ENCODE data around the gene NUP205. TPM values are rescaled to one million over a fixed set of nuclear protein-coding genes. Genes with fewer than 3 reads are reported as not detected.

NUP205 gene
- total RNA-seq, 1 experiment from 2014 or later = 91.0 TPM

DNA sequence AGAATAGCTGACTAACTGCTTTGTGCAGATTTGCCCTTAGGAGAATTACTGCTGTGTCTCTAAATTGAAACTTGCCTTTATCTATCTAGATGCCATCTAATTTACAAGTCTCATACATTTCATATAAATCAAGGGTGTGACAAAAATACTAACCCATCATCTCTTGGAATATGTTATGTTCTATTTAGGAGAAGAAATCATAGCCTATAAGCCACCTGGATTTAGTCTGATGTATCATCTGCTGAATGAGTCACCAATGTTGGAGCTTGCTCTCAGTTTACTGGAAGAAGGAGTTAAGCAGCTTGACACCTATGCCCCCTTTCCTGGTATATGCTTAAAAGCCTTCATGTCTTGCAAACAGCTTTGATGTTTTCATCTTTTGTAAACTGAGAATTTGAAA is 43.5 kb downstream of the NUP205 start:
- H3K36me3 ChIP-seq (ENCODE audit: control insufficient read depth in 1 of 2, insufficient read depth in 2 of 2, low read length in 2 of 2) = peaks cover 28 to 42% of the 10 kb centered on the region in 2 experiments

More for the DNA sequence above, 43.5 kb downstream of the NUP205 start:
- no peaks in the 10 kb centered on the region for H3K9me2 ChIP-seq (ENCODE audit: insufficient read depth)
- H3K4me1 ChIP-seq (ENCODE audit: control insufficient read depth in 1 of 2, insufficient read depth in 2 of 2, low read length in 2 of 2) = no peaks in the 10 kb centered on the region
- ATAC-seq (no peak), DNase-seq (ENCODE audit: low read depth, low spot score) (no peak)
- ChIA-PET POLR2A (no interaction called here), RAD21 (ENCODE audit: low non-redundant PET in 1 of 2, low total read pairs in 2 of 2, uncharacterized antibody in 2 of 2, unreplicated experiment in 2 of 2) (no interaction called here), CTCF (no interaction called here)
- no peak overlapping the region for H3K4me2 ChIP-seq (ENCODE audit: low read length)
- BruUV-seq (replicated peaks) = no TSS peak
- H3K4me3 ChIP-seq (replicated peaks in 1 of 2; ENCODE audit: low read depth in 1 of 2, low read length in 2 of 2) = no peak overlapping the region
- TF ChIP-seq SRF (IDR thresholded peaks at IDR 0.05; ENCODE audit: low read depth) = no peak
- no peak for TF ChIP-seq EZH2phosphoT487 (IDR thresholded peaks at IDR 0.05; ENCODE audit: borderline replicate concordance)
- no peak for TF ChIP-seq POLR2AphosphoS5 (IDR thresholded peaks at IDR 0.05; ENCODE audit: low read depth, low read length)
- no peak for TF ChIP-seq JUND (IDR thresholded peaks at IDR 0.05)
- TF ChIP-seq RAD21 (IDR thresholded peaks at IDR 0.05; ENCODE audit: low read depth) = no peak
- TF ChIP-seq, protein P1, sequence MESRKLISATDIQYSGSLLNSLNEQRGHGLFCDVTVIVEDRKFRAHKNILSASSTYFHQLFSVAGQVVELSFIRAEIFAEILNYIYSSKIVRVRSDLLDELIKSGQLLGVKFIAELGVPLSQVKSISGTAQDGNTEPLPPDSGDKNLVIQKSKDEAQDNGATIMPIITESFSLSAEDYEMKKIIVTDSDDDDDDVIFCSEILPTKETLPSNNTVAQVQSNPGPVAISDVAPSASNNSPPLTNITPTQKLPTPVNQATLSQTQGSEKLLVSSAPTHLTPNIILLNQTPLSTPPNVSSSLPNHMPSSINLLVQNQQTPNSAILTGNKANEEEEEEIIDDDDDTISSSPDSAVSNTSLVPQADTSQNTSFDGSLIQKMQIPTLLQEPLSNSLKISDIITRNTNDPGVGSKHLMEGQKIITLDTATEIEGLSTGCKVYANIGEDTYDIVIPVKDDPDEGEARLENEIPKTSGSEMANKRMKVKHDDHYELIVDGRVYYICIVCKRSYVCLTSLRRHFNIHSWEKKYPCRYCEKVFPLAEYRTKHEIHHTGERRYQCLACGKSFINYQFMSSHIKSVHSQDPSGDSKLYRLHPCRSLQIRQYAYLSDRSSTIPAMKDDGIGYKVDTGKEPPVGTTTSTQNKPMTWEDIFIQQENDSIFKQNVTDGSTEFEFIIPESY (IDR thresholded peaks at IDR 0.05; ENCODE audit: extremely low read depth, insufficient replicate concordance, low read length) = no peak
- TF ChIP-seq, protein P2, sequence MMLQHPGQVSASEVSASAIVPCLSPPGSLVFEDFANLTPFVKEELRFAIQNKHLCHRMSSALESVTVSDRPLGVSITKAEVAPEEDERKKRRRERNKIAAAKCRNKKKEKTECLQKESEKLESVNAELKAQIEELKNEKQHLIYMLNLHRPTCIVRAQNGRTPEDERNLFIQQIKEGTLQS (IDR thresholded peaks at IDR 0.05) = no peak
- no peak for TF ChIP-seq SIN3A (IDR thresholded peaks at IDR 0.05; ENCODE audit: low read depth)
- TF ChIP-seq CEBPB (IDR thresholded peaks at IDR 0.05; ENCODE audit: low read depth) = no peak
- TF ChIP-seq EZH2 (IDR thresholded peaks at IDR 0.05) = no peak
- no peak for TF ChIP-seq TCF7L2 (IDR thresholded peaks at IDR 0.05; ENCODE audit: borderline replicate concordance, extremely low read depth, insufficient read depth, insufficient read length)
- no peak for TF ChIP-seq ZNF274 (IDR thresholded peaks at IDR 0.05; ENCODE audit: low read depth, low read length)
- TF ChIP-seq SP1 (IDR thresholded peaks at IDR 0.05; ENCODE audit: low read depth) = no peak
- TF ChIP-seq EGR1 (IDR thresholded peaks at IDR 0.05; ENCODE audit: low read depth) = no peak
- TF ChIP-seq ELF1 (IDR thresholded peaks at IDR 0.05; ENCODE audit: borderline replicate concordance, low read depth) = no peak
- no peak for TF ChIP-seq FOSL1 (IDR thresholded peaks at IDR 0.05; ENCODE audit: low read depth)
- TF ChIP-seq MAX (IDR thresholded peaks at IDR 0.05) = no peak
- no peak for TF ChIP-seq CTCF (IDR thresholded peaks at IDR 0.05 in 2 of 3, conservative IDR thresholded peaks at IDR 0.05 in 1 of 3; ENCODE audit: borderline replicate concordance in 1 of 3, insufficient read depth in 1 of 3, low read depth in 2 of 3, low read length in 2 of 3)
- no peak for TF ChIP-seq YY1 (IDR thresholded peaks at IDR 0.05; ENCODE audit: extremely low read depth, insufficient replicate concordance, low read depth, low read length)
- H3K79me2 ChIP-seq (ENCODE audit: insufficient read depth, low read length) = 0 out of 2 replicates have a peak, but pooled peaks cover 5% of the 10 kb centered on the region
- H2AFZ ChIP-seq (ENCODE audit: low read depth, low read length, poor library complexity, severe bottlenecking) = no peak overlapping the region
- H4K20me1 ChIP-seq (ENCODE audit: insufficient read depth) = no peaks in the 10 kb centered on the region
- no peak overlapping the region for H3K9ac ChIP-seq (ENCODE audit: low read length)
- no peak overlapping the region for H3K27ac ChIP-seq (ENCODE audit: low read depth, low read length)
- H3K27me3 ChIP-seq (ENCODE audit: insufficient read depth, low read length) = no peaks in the 10 kb centered on the region
- no peaks in the 10 kb centered on the region for H3K9me3 ChIP-seq (ENCODE audit: control insufficient read depth in 1 of 2, insufficient read depth in 1 of 2, low read depth in 1 of 2, low read length in 2 of 2)
- intact Hi-C loops (cut with micrococcal nuclease) = no loop called here
